DND-41 (cell line): ENCODE results near the gene SH2D1A.
"Not testable (repeated sequence)": the region's sequence is repeated elsewhere in the genome, so short reads cannot be mapped to it uniquely, and the experiment has no call there.

Experiments used
- ATAC-seq: fragments of 200-7000 bp; cut with Tn5 transposase; 3 replicates; pipeline ENCODE4 v1.9.1; 2021; ENCODE audit warnings: low read depth; ENCODE audit not compliant: insufficient read depth
- DNase-seq: peaks from one replicate; pipeline ENCODE4 v3.0.0-alpha.2; 2020
- H2AFZ ChIP-seq: 2 replicates; pipeline ENCODE4 v1.6.0; 2012; ENCODE audit warnings: low read depth, low read length
- H3K27ac ChIP-seq: 2 replicates; pipeline ENCODE4 v1.5.1; 2012; ENCODE audit warnings: low read length, inconsistent platforms
- H3K27me3 ChIP-seq: fragments of 200-600 bp; sonication (generic); 2 replicates; pipeline ENCODE4 v1.6.0; 2012; ENCODE audit warnings: low read length, mild to moderate bottlenecking, inconsistent platforms; ENCODE audit not compliant: insufficient read depth, poor library complexity
- H3K36me3 ChIP-seq: 2 replicates; pipeline ENCODE4 v1.5.1; 2012; ENCODE audit warnings: low read length, inconsistent platforms; ENCODE audit not compliant: insufficient read depth
- H3K4me1 ChIP-seq: 2 replicates; pipeline ENCODE4 v1.5.1; 2012; ENCODE audit warnings: mild to moderate bottlenecking, low read length; ENCODE audit not compliant: insufficient read depth
- H3K4me2 ChIP-seq: 2 replicates; pipeline ENCODE4 v1.6.0; 2012; ENCODE audit warnings: mild to moderate bottlenecking, moderate library complexity, low read length, inconsistent platforms; ENCODE audit not compliant: insufficient read depth
- H3K4me3 ChIP-seq, 2 experiments: fragments of 200-600 bp in 1 of 2; shearing (Covaris generic) in 1 of 2; 2 replicates each; pipeline ENCODE4 v1.5.1; 2012 to 2016; ENCODE audit warnings: inconsistent platforms in 2 of 2, low read length in 2 of 2, mild to moderate bottlenecking in 2 of 2, low read depth in 1 of 2, moderate library complexity in 1 of 2
- H3K79me2 ChIP-seq: 2 replicates; pipeline ENCODE4 v1.6.0; 2012; ENCODE audit warnings: low read length, inconsistent platforms; ENCODE audit not compliant: insufficient read depth
- H3K9ac ChIP-seq: 2 replicates; pipeline ENCODE4 v1.6.0; 2012; ENCODE audit warnings: low read depth, mild to moderate bottlenecking, inconsistent platforms, low read length, moderate library complexity
- H3K9me3 ChIP-seq: 2 replicates; pipeline ENCODE4 v1.5.1; 2012; ENCODE audit warnings: low read length, moderate library complexity, mild to moderate bottlenecking, inconsistent platforms; ENCODE audit not compliant: insufficient read depth, severe bottlenecking
- H4K20me1 ChIP-seq: 2 replicates; pipeline ENCODE4 v1.6.0; 2012; ENCODE audit warnings: low read length; ENCODE audit not compliant: insufficient read depth
- EZH2 ChIP-seq: IDR thresholded peaks from 3 replicates; pipeline ENCODE4 v1.6.1; 2012; ENCODE audit warnings: borderline replicate concordance, low read depth, mild to moderate bottlenecking, moderate library complexity, low read length, inconsistent platforms; ENCODE audit not compliant: severe bottlenecking
- TF ChIP-seq, protein P1 (sequence below): IDR thresholded peaks from 2 replicates; pipeline ENCODE4 v1.5.1; 2012; ENCODE audit warnings: borderline replicate concordance, low read length, moderate library complexity, mild to moderate bottlenecking; ENCODE audit not compliant: poor library complexity, severe bottlenecking; ENCODE audit errors: extremely low read depth

Gene SH2D1A

DNA sequence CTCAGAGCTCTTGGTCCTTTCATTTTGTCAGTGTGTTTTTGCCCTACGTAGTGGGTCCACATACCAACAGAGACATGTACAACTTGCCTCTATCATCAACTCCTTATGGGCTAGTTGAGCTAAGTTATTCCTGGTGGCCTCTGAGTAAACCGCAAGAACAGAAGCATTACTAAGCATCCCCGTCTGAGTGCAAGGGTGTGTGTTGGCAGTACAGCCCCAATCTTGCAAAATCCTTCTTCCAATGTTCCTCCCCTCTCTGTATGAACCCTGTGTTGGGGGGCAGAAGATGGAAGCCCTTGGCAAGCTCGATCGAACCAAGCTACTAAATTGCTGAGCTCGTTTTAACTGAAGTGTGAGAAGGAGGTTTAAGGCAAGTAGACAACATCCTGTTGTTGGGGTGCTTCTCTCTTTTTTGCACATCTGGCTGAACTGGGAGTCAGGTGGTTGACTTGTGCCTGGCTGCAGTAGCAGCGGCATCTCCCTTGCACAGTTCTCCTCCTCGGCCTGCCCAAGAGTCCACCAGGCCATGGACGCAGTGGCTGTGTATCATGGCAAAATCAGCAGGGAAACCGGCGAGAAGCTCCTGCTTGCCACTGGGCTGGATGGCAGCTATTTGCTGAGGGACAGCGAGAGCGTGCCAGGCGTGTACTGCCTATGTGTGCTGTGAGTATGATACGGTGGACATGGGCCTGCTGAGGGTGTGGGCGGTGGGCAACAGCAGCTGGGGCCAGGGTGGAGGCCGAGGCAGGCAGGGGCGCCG is at the start of gene SH2D1A:
Gene SH2D1A (plus strand): TSS at position 447 of the 760 bp plus-strand sequence. CDS start 80 bp downstream, at position 527.
- Histone ChIP-seq H3K4me1 (peaks cover 34% of the 10 kb centered on the region), H4K20me1 (no peaks in the 10 kb centered on the region), H3K9ac (peak within 1 kb of the TSS; percentile 96), H3K79me2 (peaks cover 59% of the 10 kb centered on the region), H3K27me3 (no peaks in the 10 kb centered on the region), H3K27ac (peak within 1 kb of the TSS; percentile 99), H2AFZ (peak within 1 kb of the TSS; percentile 49), H3K9me3 (no peaks in the 10 kb centered on the region), H3K4me3 (peak within 1 kb of the TSS; percentile 90 to 98), H3K36me3 (peaks cover 2% of the 10 kb centered on the region), H3K4me2 (peak within 1 kb of the TSS; percentile 78)
- ATAC-seq: peak; percentile 65
- DNase-seq: peak; percentile 61
- no peak for TF ChIP-seq EZH2
- TF ChIP-seq, protein P1, sequence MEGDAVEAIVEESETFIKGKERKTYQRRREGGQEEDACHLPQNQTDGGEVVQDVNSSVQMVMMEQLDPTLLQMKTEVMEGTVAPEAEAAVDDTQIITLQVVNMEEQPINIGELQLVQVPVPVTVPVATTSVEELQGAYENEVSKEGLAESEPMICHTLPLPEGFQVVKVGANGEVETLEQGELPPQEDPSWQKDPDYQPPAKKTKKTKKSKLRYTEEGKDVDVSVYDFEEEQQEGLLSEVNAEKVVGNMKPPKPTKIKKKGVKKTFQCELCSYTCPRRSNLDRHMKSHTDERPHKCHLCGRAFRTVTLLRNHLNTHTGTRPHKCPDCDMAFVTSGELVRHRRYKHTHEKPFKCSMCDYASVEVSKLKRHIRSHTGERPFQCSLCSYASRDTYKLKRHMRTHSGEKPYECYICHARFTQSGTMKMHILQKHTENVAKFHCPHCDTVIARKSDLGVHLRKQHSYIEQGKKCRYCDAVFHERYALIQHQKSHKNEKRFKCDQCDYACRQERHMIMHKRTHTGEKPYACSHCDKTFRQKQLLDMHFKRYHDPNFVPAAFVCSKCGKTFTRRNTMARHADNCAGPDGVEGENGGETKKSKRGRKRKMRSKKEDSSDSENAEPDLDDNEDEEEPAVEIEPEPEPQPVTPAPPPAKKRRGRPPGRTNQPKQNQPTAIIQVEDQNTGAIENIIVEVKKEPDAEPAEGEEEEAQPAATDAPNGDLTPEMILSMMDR: no peak

- not testable (repeated sequence) for H4K20me1 ChIP-seq, H3K27me3 ChIP-seq, H3K36me3 ChIP-seq, H3K9ac ChIP-seq, H3K27ac ChIP-seq, H3K4me3 ChIP-seq, H3K4me2 ChIP-seq, H3K4me1 ChIP-seq, H2AFZ ChIP-seq, H3K9me3 ChIP-seq, H3K79me2 ChIP-seq, DNase-seq, ATAC-seq
These were observed 47.0 kb upstream of the SH2D1A start for GRCh38 chrX:124299323-124299722.

GRCh38 chrX:124300405-124300804 is 46.0 kb upstream of the SH2D1A start:
- no peak overlapping the region for H3K27ac ChIP-seq
- H3K36me3 ChIP-seq: no peaks in the 10 kb centered on the region
- H3K27me3 ChIP-seq: no peaks in the 10 kb centered on the region
- TF ChIP-seq, protein P1: no peak
- no peak for TF ChIP-seq EZH2
- no peak overlapping the region for H3K4me2 ChIP-seq
- H3K9ac ChIP-seq: no peak overlapping the region
- H2AFZ ChIP-seq: no peak overlapping the region
- H3K4me1 ChIP-seq: no peaks in the 10 kb centered on the region
- ATAC-seq (no peak), DNase-seq (no peak)
- H3K9me3 ChIP-seq: no peaks in the 10 kb centered on the region
- no peaks in the 10 kb centered on the region for H4K20me1 ChIP-seq
- H3K79me2 ChIP-seq: no peaks in the 10 kb centered on the region
- no peak overlapping the region for H3K4me3 ChIP-seq

GRCh38 chrX:124307253-124307907 is 39.0 kb upstream of the SH2D1A start:
- Histone ChIP-seq H3K4me1 (no peaks in the 10 kb centered on the region), H3K27ac (no peak overlapping the region), H3K4me3 (no peak overlapping the region), H3K9me3 (no peaks in the 10 kb centered on the region), H3K4me2 (no peak overlapping the region), H3K9ac (no peak overlapping the region), H3K27me3 (no peaks in the 10 kb centered on the region), H2AFZ (0 out of 2 replicates have a peak overlapping the region, but pooled peaks have one; percentile 1), H3K79me2 (no peaks in the 10 kb centered on the region), H3K36me3 (no peaks in the 10 kb centered on the region), H4K20me1 (no peaks in the 10 kb centered on the region)
- no peak for TF ChIP-seq EZH2
- TF ChIP-seq, protein P1: no peak
- no peak for DNase-seq
- no peak for ATAC-seq
